Thoracic aorta (tissue), 2 donors: Measurements from ENCODE around the gene ZNF141. TPM values are rescaled to one million over a fixed set of nuclear protein-coding genes. Genes with fewer than 3 reads are reported as not detected.

Source experiments
- ATAC-seq: fragments of 150-250 bp; one replicate; pipeline ENCODE4 v1.8.0; 2017; ENCODE audit warnings: low read depth; ENCODE audit not compliant: insufficient number of reproducible peaks, low FRiP score
- DNase-seq: peaks from one replicate; pipeline ENCODE4 v3.0.0-alpha.2; 2020; ENCODE audit warnings: low spot score
- H3K27ac ChIP-seq, 2 donors: fragments of 200-600 bp; sonication (generic); 1 replicate in 1 of 2; 2 replicates in 1 of 2; pipeline ENCODE4 v1.5.1; 2016; ENCODE audit warnings: mild to moderate bottlenecking in 2 of 2, moderate library complexity in 2 of 2
- H3K27me3 ChIP-seq: fragments of 200-600 bp; sonication (generic); replicated peaks from 2 replicates; pipeline ENCODE4 v1.6.0; 2016; ENCODE audit warnings: mild to moderate bottlenecking; ENCODE audit not compliant: insufficient read depth
- H3K36me3 ChIP-seq: fragments of 200-600 bp; sonication (generic); one replicate; pipeline ENCODE4 v1.5.1; 2016
- H3K4me1 ChIP-seq, 2 donors: fragments of 200-600 bp; sonication (generic); 1 replicate in 1 of 2; 2 replicates in 1 of 2; pipeline versions ENCODE4 v1.5.1 to v1.6.0; 2016; ENCODE audit warnings: low read depth in 2 of 2, mild to moderate bottlenecking in 1 of 2; ENCODE audit not compliant: control insufficient read depth in 1 of 2
- H3K4me3 ChIP-seq: fragments of 200-600 bp; sonication (generic); 2 replicates; pipeline ENCODE4 v1.5.1; 2016; ENCODE audit warnings: mild to moderate bottlenecking
- H3K9me3 ChIP-seq: fragments of 200-600 bp; sonication (generic); 2 replicates; pipeline ENCODE4 v1.5.1; 2016
- CTCF ChIP-seq: fragments of 200-600 bp; sonication (generic); IDR thresholded peaks from one replicate; pipeline ENCODE4 v1.5.1; 2019; ENCODE audit warnings: antibody characterized with exemption
- total RNA-seq, 2 donors: library from RNA; depleted of rRNA; stranded (reverse); fragments of >200 nt; gene quantifications; one replicate each; pipeline versions ENCODE4 v1.1.0 to v1.2.3, GENCODE V29; 2016

The ZNF141 gene
- total RNA-seq, 2 donors from 2014 or later = 18.5 to 25.4 TPM

- no peaks in the 10 kb centered on the region for H3K27me3 ChIP-seq
- H3K4me3 ChIP-seq = no peak overlapping the region
- no peak for ATAC-seq
- TF ChIP-seq CTCF = no peak
- DNase-seq = no peak
- no peaks in the 10 kb centered on the region for H3K9me3 ChIP-seq
- no peaks in the 10 kb centered on the region for H3K36me3 ChIP-seq
- H3K4me1 ChIP-seq = peaks cover 8 to 21% of the 10 kb centered on the region in 2 donors
- H3K27ac ChIP-seq = no peak overlapping the region
Observed at GRCh38 chr4:335515-335914, 2.1 kb upstream of the ZNF141 start.

GRCh38 chr4:336099-336892, 1.3 kb upstream of the ZNF141 start:
- H3K9me3 ChIP-seq = peaks cover 4% of the 10 kb centered on the region
- no peak for DNase-seq
- ATAC-seq = no peak
- H3K27me3 ChIP-seq = no peaks in the 10 kb centered on the region
- peaks cover 8 to 21% of the 10 kb centered on the region in 2 donors for H3K4me1 ChIP-seq
- H3K27ac ChIP-seq = peak overlapping the region; percentile 90 to 92
- no peak for TF ChIP-seq CTCF
- peaks cover 3% of the 10 kb centered on the region for H3K36me3 ChIP-seq
- H3K4me3 ChIP-seq = peak overlapping the region; percentile 82

DNA sequence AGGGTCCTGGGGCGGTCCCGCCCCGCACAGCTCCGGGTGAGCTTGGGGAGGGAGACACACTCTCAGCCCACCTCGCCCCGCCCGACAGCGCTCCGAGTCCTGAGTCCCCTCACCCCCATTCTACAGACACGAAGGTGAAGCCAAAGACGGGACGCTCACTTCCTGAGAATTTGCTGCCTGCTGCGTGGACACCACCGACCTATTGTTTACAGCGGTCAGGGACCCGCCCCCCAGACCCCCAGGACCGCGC, 796 bp upstream of the ZNF141 start:
- Histone ChIP-seq H3K4me1 (peaks cover 8 to 21% of the 10 kb centered on the region in 2 donors), H3K27me3 (no peaks in the 10 kb centered on the region), H3K4me3 (peak overlapping the region; percentile 82), H3K27ac (peak overlapping the region; percentile 90 to 92), H3K9me3 (peaks cover 8% of the 10 kb centered on the region), H3K36me3 (peaks cover 5% of the 10 kb centered on the region)
- ATAC-seq = no peak
- TF ChIP-seq CTCF = no peak
- DNase-seq = no peak

GRCh38 chr4:337932-338758, 531 bp downstream of the ZNF141 start:
- H3K9me3 ChIP-seq = peaks cover 22% of the 10 kb centered on the region
- TF ChIP-seq CTCF = no peak
- peaks cover 5% of the 10 kb centered on the region for H3K36me3 ChIP-seq
- no peaks in the 10 kb centered on the region for H3K27me3 ChIP-seq
- DNase-seq (no peak), ATAC-seq (no peak)
- H3K27ac ChIP-seq = peak overlapping the region; percentile 90 to 92
- H3K4me1 ChIP-seq = peaks cover 8 to 21% of the 10 kb centered on the region in 2 donors
- peak overlapping the region; percentile 82 for H3K4me3 ChIP-seq

GRCh38 chr4:338759-339097, 1.1 kb downstream of the ZNF141 start:
- Histone ChIP-seq H3K27ac (no peak overlapping the region), H3K27me3 (no peaks in the 10 kb centered on the region), H3K4me3 (peak overlapping the region; percentile 82), H3K36me3 (peaks cover 6% of the 10 kb centered on the region), H3K9me3 (peaks cover 23% of the 10 kb centered on the region), H3K4me1 (peaks cover 8 to 21% of the 10 kb centered on the region in 2 donors)
- no peak for ATAC-seq
- no peak for DNase-seq
- no peak for TF ChIP-seq CTCF
